HUES48 (cell line): Measurements from ENCODE around the gene SAP30BP.

Experiments used
- H3K27ac ChIP-seq: one replicate; pipeline ENCODE4 v1.7.0; 2013; ENCODE audit warnings: low read depth, low read length, inconsistent platforms
- H3K27me3 ChIP-seq: 2 replicates; pipeline ENCODE4 v1.6.1; 2013; ENCODE audit warnings: mild to moderate bottlenecking, low read length; ENCODE audit not compliant: control insufficient read depth, insufficient read depth
- H3K36me3 ChIP-seq: 2 replicates; pipeline ENCODE4 v1.6.1; 2013; ENCODE audit warnings: low read length; ENCODE audit not compliant: control insufficient read depth, insufficient read depth
- H3K4me1 ChIP-seq: 2 replicates; pipeline ENCODE4 v1.6.1; 2013; ENCODE audit warnings: mild to moderate bottlenecking, low read length; ENCODE audit not compliant: control insufficient read depth, insufficient read depth
- H3K4me3 ChIP-seq: 2 replicates; pipeline ENCODE4 v1.5.1; 2013; ENCODE audit warnings: mild to moderate bottlenecking, low read depth, low read length
- H3K9ac ChIP-seq: 2 replicates; pipeline ENCODE4 v1.6.1; 2013; ENCODE audit warnings: mild to moderate bottlenecking, low read depth, low read length, moderate library complexity
- H3K9me3 ChIP-seq: 2 replicates; pipeline ENCODE4 v1.6.1; 2013; ENCODE audit warnings: low read length; ENCODE audit not compliant: control insufficient read depth, insufficient read depth

Gene SAP30BP

GRCh38 chr17:75743625-75744206, 76.6 kb downstream of the SAP30BP start:
- Histone ChIP-seq H3K36me3 (no peaks in the 10 kb centered on the region), H3K27me3 (no peaks in the 10 kb centered on the region), H3K9me3 (no peaks in the 10 kb centered on the region), H3K27ac (no peak overlapping the region), H3K4me3 (no peak overlapping the region), H3K4me1 (no peaks in the 10 kb centered on the region), H3K9ac (no peak overlapping the region)

GRCh38 chr17:75748706-75749105, 81.6 kb downstream of the SAP30BP start:
- H3K9ac ChIP-seq, result no peak overlapping the region
- no peak overlapping the region for H3K27ac ChIP-seq
- H3K9me3 ChIP-seq, result no peaks in the 10 kb centered on the region
- no peaks in the 10 kb centered on the region; the same call in 1 of the 2 replicates for H3K4me1 ChIP-seq
- no peaks in the 10 kb centered on the region for H3K36me3 ChIP-seq
- no peak overlapping the region for H3K4me3 ChIP-seq
- no peaks in the 10 kb centered on the region for H3K27me3 ChIP-seq

- H3K27me3 ChIP-seq, result no peaks in the 10 kb centered on the region
- no peak overlapping the region for H3K9ac ChIP-seq
- H3K9me3 ChIP-seq, result no peaks in the 10 kb centered on the region
- H3K36me3 ChIP-seq, result no peaks in the 10 kb centered on the region
- no peak overlapping the region for H3K4me3 ChIP-seq
- no peak overlapping the region for H3K27ac ChIP-seq
- no peaks in the 10 kb centered on the region; the same call in 1 of the 2 replicates for H3K4me1 ChIP-seq
Measured at GRCh38 chr17:75749545-75750389, 82.6 kb downstream of the SAP30BP start.

- Histone ChIP-seq H3K36me3 (no peaks in the 10 kb centered on the region), H3K9ac (no peak overlapping the region), H3K4me1 (no peaks in the 10 kb centered on the region; the same call in 1 of the 2 replicates), H3K27ac (no peak overlapping the region), H3K4me3 (no peak overlapping the region), H3K9me3 (no peaks in the 10 kb centered on the region), H3K27me3 (no peaks in the 10 kb centered on the region)
Measured at GRCh38 chr17:75750661-75751423, 83.7 kb downstream of the SAP30BP start.

- Histone ChIP-seq H3K27me3 (no peaks in the 10 kb centered on the region), H3K9ac (no peak overlapping the region), H3K9me3 (no peaks in the 10 kb centered on the region), H3K4me1 (no peaks in the 10 kb centered on the region; the same call in 1 of the 2 replicates), H3K36me3 (no peaks in the 10 kb centered on the region), H3K4me3 (no peak overlapping the region), H3K27ac (no peak overlapping the region)
Measured at GRCh38 chr17:75751676-75752404, 84.7 kb downstream of the SAP30BP start.

GRCh38 chr17:75752405-75752709, 85.2 kb downstream of the SAP30BP start:
- Histone ChIP-seq H3K36me3 (no peaks in the 10 kb centered on the region), H3K27me3 (no peaks in the 10 kb centered on the region), H3K9me3 (no peaks in the 10 kb centered on the region), H3K27ac (no peak overlapping the region), H3K4me3 (no peak overlapping the region), H3K9ac (no peak overlapping the region), H3K4me1 (no peaks in the 10 kb centered on the region; the same call in 1 of the 2 replicates)

GRCh38 chr17:75752802-75753513, 85.8 kb downstream of the SAP30BP start:
- Histone ChIP-seq H3K27ac (no peak overlapping the region), H3K27me3 (no peaks in the 10 kb centered on the region), H3K4me1 (no peaks in the 10 kb centered on the region; the same call in 1 of the 2 replicates), H3K9ac (no peak overlapping the region), H3K36me3 (no peaks in the 10 kb centered on the region), H3K4me3 (peak overlapping the region; percentile 45; the same call in 1 of the 2 replicates), H3K9me3 (no peaks in the 10 kb centered on the region)

GRCh38 chr17:75753514-75754377, 86.6 kb downstream of the SAP30BP start:
- Histone ChIP-seq H3K9me3 (no peaks in the 10 kb centered on the region), H3K4me3 (peak overlapping the region; percentile 45; the same call in 1 of the 2 replicates), H3K36me3 (no peaks in the 10 kb centered on the region), H3K27ac (no peak overlapping the region), H3K4me1 (no peaks in the 10 kb centered on the region; the same call in 1 of the 2 replicates), H3K9ac (no peak overlapping the region), H3K27me3 (no peaks in the 10 kb centered on the region)

- H3K9ac ChIP-seq, result no peak overlapping the region
- no peaks in the 10 kb centered on the region for H3K36me3 ChIP-seq
- H3K4me1 ChIP-seq, result no peaks in the 10 kb centered on the region; the same call in 1 of the 2 replicates
- no peak overlapping the region for H3K4me3 ChIP-seq
- H3K9me3 ChIP-seq, result no peaks in the 10 kb centered on the region
- H3K27ac ChIP-seq, result no peak overlapping the region
- H3K27me3 ChIP-seq, result no peaks in the 10 kb centered on the region
Measured at GRCh38 chr17:75754378-75755204, 87.5 kb downstream of the SAP30BP start.
